OCI-LY3 (cell line): Measurements from ENCODE around the gene CCM2.

Experiments
- H2AFZ ChIP-seq: fragments of 200-600, 300-600 bp; shearing (Covaris generic); 2 replicates; pipeline ENCODE4 v1.6.0; 2014; ENCODE audit warnings: antibody characterized with exemption, low read depth, low read length
- H3K27ac ChIP-seq: fragments of 200-600, 300-600 bp; sonication (generic); 2 replicates; pipeline ENCODE4 v1.5.1; 2014; ENCODE audit warnings: mild to moderate bottlenecking, low read length, moderate library complexity, mixed read lengths
- H3K27me3 ChIP-seq: fragments of 200-600, 300-600 bp; sonication (generic); 2 replicates; pipeline ENCODE4 v1.6.1; 2014; ENCODE audit warnings: low read depth, low read length, mixed read lengths
- H3K36me3 ChIP-seq: fragments of 200-600, 300-600 bp; sonication (generic); replicated peaks from 2 replicates; pipeline ENCODE3; 2014; ENCODE audit warnings: low read depth, low read length, mixed read lengths
- H3K4me1 ChIP-seq: fragments of 300-600, 200-600 bp; sonication (generic); 2 replicates; pipeline ENCODE4 v1.6.1; 2014; ENCODE audit warnings: low read length, mixed read lengths
- H3K4me2 ChIP-seq: fragments of 200-600, 300-600 bp; sonication (generic); 2 replicates; pipeline ENCODE4 v1.6.1; 2014; ENCODE audit warnings: low read length, mixed read lengths
- H3K4me3 ChIP-seq: fragments of 300-600, 200-600 bp; sonication (generic); 2 replicates; pipeline ENCODE4 v1.5.1; 2014; ENCODE audit warnings: antibody characterized with exemption, mild to moderate bottlenecking, low read length, moderate library complexity
- H3K79me2 ChIP-seq: fragments of 300-600, 200-600 bp; shearing (Covaris generic); 2 replicates; pipeline ENCODE4 v1.6.1; 2014; ENCODE audit warnings: mild to moderate bottlenecking, low read length, mixed read lengths
- H3K9ac ChIP-seq: fragments of 300-600, 200-600 bp; shearing (Covaris generic); 2 replicates; pipeline ENCODE4 v1.6.0; 2014; ENCODE audit warnings: mild to moderate bottlenecking, low read length, moderate library complexity
- H3K9me3 ChIP-seq: fragments of 200-600, 300-600 bp; shearing (Covaris generic); 2 replicates; pipeline ENCODE4 v1.6.1; 2014; ENCODE audit warnings: low read length, mixed read lengths; ENCODE audit not compliant: insufficient read depth
- H4K20me1 ChIP-seq: fragments of 200-600, 300-600 bp; sonication (generic); 2 replicates; pipeline ENCODE4 v1.6.1; 2016; ENCODE audit warnings: low read length, mixed read lengths; ENCODE audit not compliant: insufficient read depth
- CTCF ChIP-seq: fragments of 200-600, 300-600 bp; sonication (generic); IDR thresholded peaks from 2 replicates; pipeline ENCODE4 v1.5.1; 2014; ENCODE audit warnings: antibody characterized with exemption, low read length, low read depth
- EZH2phosphoT487 ChIP-seq: fragments of 200-600 bp; shearing (Covaris generic); IDR thresholded peaks from 2 replicates; pipeline ENCODE4 v1.6.1; 2018; ENCODE audit warnings: antibody characterized with exemption, mixed run types, low read depth

CCM2 gene

GRCh38 chr7:44979481-44980392, 20.3 kb upstream of the CCM2 start:
- H3K4me3 ChIP-seq = peak overlapping the region; percentile 69
- H3K4me1 ChIP-seq = peaks cover 75% of the 10 kb centered on the region
- peak overlapping the region; percentile 71 for H3K9ac ChIP-seq
- H3K27ac ChIP-seq = peak overlapping the region; percentile 87
- H3K36me3 ChIP-seq = peaks cover 63% of the 10 kb centered on the region
- H3K27me3 ChIP-seq = no peaks in the 10 kb centered on the region
- H3K4me2 ChIP-seq = peak overlapping the region; percentile 83
- no peak overlapping the region for H2AFZ ChIP-seq
- no peaks in the 10 kb centered on the region for H3K9me3 ChIP-seq
- peaks cover 18% of the 10 kb centered on the region for H4K20me1 ChIP-seq
- peaks cover 18% of the 10 kb centered on the region for H3K79me2 ChIP-seq
- TF ChIP-seq CTCF (peak; percentile 15; the same call in 1 of the 2 replicates), EZH2phosphoT487 (no peak)

- no peak for TF ChIP-seq EZH2phosphoT487
- no peak for TF ChIP-seq CTCF
- H3K79me2 ChIP-seq = peaks cover 26% of the 10 kb centered on the region
- H3K4me2 ChIP-seq = peak overlapping the region; percentile 83
- H3K9me3 ChIP-seq = no peaks in the 10 kb centered on the region
- H3K4me1 ChIP-seq = peaks cover 83% of the 10 kb centered on the region
- H3K4me3 ChIP-seq = peak overlapping the region; percentile 69
- H3K9ac ChIP-seq = peak overlapping the region; percentile 71; the same call in 1 of the 2 replicates
- H3K36me3 ChIP-seq = peaks cover 65% of the 10 kb centered on the region
- H3K27ac ChIP-seq = peak overlapping the region; percentile 87
- no peaks in the 10 kb centered on the region for H3K27me3 ChIP-seq
- peaks cover 26% of the 10 kb centered on the region for H4K20me1 ChIP-seq
- no peak overlapping the region for H2AFZ ChIP-seq
These were observed 19.5 kb upstream of the CCM2 start for GRCh38 chr7:44980393-44981034.

- no peak for TF ChIP-seq CTCF
- no peak for TF ChIP-seq EZH2phosphoT487
- Histone ChIP-seq H3K4me1 (peaks cover 83% of the 10 kb centered on the region), H3K79me2 (peaks cover 32% of the 10 kb centered on the region), H3K36me3 (peaks cover 70% of the 10 kb centered on the region), H3K27me3 (no peaks in the 10 kb centered on the region), H3K4me2 (peak overlapping the region; percentile 83), H3K9ac (peak overlapping the region; percentile 50), H3K9me3 (no peaks in the 10 kb centered on the region), H3K27ac (peak overlapping the region; percentile 87), H2AFZ (no peak overlapping the region), H3K4me3 (peak overlapping the region; percentile 69), H4K20me1 (peaks cover 26% of the 10 kb centered on the region)
These were observed 18.8 kb upstream of the CCM2 start for GRCh38 chr7:44981035-44981706.

GRCh38 chr7:44982535-44982923, 17.5 kb upstream of the CCM2 start:
- Histone ChIP-seq H3K9ac (no peak overlapping the region), H3K4me3 (no peak overlapping the region), H3K9me3 (no peaks in the 10 kb centered on the region), H3K27ac (no peak overlapping the region), H3K27me3 (no peaks in the 10 kb centered on the region), H3K36me3 (peaks cover 66% of the 10 kb centered on the region), H2AFZ (no peak overlapping the region), H3K4me1 (peaks cover 77% of the 10 kb centered on the region), H3K79me2 (peaks cover 42% of the 10 kb centered on the region), H4K20me1 (peaks cover 26% of the 10 kb centered on the region), H3K4me2 (no peak overlapping the region)
- no peak for TF ChIP-seq CTCF
- TF ChIP-seq EZH2phosphoT487 = no peak
